Ecto neural progenitor cell (in vitro differentiated cells): ENCODE results near the gene SLC9A5.
A peak's percentile ranks its signal among the peaks of the same experiment; 100 is the strongest.

Experiments
- DNase-seq: peaks from one replicate; pipeline ENCODE4 v3.0.0-alpha.2; 2018; ENCODE audit warnings: low spot score

SLC9A5 gene

DNA sequence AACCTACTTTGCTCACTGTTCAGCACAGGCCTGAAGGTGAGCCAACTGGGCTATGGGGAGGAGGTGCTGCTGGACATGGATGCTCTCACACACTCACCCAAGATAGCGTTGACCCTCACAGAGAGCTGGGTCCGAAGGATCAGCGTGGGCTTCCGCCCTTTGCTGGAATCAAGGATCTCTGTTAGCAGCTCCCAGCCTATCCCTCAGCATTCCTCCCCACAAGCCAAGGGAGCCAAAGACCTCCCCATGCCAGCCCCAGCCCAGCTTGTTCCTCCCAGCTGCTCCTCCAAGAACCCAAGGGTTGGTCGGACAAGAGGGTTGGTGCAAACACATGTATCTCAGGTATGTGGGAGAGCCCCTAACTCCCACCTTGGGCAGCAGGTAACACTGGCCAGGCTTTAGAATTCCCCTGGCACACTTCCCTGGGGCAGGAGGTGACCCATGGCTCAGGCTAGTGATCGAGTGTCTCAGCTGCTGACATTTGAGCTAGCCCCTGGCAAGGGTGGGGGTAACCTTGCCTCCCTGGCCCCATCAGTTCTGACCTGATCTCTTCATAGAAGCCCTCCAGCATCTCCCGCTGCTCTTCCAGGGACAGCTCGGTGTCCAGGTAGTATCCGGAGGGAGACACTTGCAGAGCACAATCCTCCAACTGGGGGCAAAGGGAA lies 9.8 kb upstream of the SLC9A5 start:
- no peak for DNase-seq

DNA sequence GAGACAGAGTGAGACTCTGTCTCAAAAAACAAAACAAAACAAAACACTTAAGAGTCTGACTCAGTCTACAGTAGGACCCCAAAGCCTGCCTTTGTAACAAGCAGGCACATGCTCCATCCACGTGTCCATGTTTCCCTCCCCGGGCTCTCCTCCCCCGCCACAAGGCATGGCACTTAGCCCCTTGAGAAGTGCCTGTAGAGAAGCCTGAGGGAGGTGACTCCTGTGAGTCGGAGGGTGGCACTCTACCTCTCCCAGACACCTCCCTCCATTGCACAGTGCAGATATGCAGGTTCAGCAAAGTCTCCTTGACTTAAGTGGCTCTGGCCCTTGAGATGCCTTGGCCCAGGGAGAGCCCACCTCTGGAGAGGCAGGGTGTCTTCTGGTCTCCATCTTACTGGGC lies 8.3 kb upstream of the SLC9A5 start:
- DNase-seq, result no peak

DNA sequence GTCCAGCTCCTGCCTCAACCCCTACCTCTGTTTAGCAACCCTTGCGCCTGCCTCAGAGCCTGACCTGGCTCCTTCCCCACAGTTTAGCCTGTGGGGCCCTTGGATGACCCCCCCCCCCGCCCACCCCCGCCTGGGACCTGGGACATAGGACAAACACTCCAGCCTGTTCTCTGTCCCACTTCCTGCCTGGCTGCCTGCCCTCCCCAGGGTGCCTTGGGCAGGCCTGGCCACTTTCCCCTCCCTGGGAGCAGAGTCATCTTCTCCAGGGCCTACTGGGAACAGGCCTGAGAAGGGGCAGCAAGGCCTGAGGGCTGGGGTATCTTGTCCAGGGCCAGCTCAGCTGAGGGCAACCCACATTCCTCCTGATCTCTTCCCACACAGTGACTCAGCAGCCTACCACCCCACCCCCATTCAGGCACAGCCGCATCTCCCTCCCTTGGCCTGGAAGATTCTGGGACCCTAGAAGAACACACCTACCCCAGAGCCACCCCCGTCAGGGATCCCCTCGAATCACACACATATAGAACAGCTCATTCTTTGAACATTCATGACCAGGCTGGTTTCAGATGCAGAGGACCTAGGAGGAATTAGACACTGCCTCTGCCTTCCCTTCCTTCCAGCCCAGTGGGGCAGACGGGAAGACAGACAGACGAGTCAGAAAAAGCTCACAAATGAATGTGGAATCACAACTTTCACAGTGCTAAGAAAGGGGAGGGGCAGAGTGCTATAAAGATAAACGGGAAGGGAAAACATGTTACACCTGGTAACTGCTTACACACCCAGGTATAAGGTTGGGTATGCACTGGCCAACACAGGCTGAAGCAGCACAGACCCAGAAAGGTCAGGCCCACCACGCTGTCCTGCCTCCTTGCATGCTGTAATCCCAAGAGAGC lies 7.5 kb upstream of the SLC9A5 start:
- no peak for DNase-seq

GRCh38 chr16:67242138-67242730 lies 6.5 kb upstream of the SLC9A5 start:
- no peak for DNase-seq

- DNase-seq, result no peak
Observed at GRCh38 chr16:67243481-67243880, 5.3 kb upstream of the SLC9A5 start.

GRCh38 chr16:67244387-67245185 lies 4.2 kb upstream of the SLC9A5 start:
- no peak for DNase-seq

DNA sequence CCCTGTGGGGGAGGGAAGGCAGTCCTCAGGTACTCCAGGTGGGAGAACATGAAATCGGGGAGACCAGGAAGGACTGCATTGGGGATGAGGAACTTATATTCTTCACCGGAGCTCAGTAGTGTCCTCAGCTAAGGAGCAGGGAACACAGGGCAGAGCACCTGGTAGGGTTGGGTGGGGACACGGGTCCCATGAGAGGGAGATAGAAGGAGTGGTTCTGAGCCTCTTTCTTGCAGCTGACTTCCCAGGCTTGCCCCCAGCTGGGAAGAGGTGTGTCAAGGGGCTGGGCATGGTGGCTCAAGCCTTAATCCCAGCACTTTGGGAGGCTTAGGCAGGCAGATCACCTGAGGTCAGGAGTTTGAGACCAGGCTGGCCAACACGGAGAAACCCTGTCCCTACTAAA lies 3.6 kb upstream of the SLC9A5 start:
- DNase-seq, result no peak

DNA sequence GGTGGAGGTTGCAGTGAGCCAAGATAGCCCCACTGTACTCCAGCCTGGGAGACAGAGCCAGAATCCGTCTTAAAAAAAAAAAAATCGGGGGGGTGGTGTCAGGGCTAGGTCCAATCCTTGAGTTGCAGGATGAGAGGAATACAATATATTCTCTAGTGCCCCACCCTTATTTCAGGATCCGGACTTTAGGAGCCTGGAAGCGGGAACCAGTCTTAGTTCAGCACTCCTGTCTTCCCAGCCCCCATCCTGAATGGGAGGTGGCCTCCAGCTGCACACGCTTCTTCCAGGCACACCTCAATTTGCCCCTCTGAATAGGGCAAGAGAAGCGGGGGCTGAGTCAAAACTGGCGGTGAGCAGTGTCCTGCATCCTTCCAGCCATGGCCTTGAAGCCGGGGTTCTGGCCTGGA lies 3.1 kb upstream of the SLC9A5 start:
- DNase-seq, result no peak

- peak; percentile 92 for DNase-seq
Observed at GRCh38 chr16:67246081-67246755, 2.6 kb upstream of the SLC9A5 start.

DNA sequence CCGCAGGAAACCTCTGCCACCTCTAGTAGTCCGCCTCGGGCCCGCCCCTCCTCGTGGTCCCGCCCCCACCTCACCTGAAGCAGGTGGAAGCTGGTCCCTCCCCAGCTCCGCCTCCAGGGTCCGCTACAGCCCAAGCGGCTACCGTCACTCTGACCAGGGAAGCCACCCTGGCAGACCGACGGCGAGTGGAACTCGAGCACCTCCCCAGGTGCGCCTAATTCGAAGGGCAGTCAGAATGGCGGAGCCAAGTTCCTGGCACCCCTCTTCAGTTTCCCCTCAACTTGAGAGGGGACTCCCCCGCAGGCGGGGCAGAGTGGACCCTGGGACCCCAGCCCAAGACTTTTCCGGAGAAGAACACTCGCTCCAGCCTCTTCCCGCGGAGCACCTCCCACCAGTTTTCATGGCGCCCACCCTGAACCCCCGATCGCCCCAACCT lies 2.0 kb upstream of the SLC9A5 start:
- DNase-seq, result peak; percentile 78

DNA sequence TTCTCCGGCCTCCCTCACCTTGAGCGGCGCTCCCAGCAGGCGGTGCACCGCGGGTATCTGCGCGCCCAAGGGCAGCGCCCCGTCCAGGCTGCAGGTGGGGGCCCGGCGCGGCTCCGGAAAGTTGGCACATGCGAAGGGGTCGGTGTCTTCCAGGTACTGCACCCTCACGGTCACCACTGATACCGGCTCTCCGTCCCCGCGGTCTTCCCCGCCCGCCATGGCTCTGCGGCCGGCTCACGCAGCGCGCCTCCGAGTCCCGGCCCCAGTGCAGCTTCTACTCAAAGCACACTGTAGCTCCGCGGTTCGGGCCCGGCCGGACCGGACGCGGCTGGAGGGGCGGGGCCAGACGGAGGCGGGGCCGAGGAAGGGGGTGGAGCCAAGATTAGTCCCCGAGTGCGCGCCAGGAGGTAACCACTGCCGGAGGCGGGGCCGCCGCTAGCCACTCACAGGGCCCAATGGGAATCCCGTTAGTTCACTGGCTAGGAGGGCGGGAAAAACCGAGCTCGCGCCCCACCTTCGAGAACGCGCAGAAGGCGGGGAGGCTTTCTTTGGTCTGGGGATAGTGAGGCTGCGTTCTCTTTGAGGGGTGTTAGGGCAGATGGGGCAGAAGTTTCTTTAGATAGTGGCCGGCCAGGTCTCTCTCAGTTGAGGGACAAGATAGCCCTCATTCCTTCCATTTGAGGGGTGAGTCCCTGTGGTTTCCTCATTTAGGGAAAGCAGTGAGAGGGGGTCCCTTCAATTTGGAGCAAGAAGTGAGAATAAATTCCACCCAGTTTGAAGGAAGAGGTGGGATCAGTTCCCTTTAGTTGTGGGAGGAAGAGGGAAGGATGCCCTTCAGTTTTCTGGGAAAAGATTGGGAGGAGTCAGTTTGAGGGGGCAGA lies 1.3 kb upstream of the SLC9A5 start, which contains the start of gene FHOD1:
Gene FHOD1 (minus strand): TSS at position 290 of the 881 bp plus-strand sequence. CDS start 71 bp downstream, at position 219.
- peak; percentile 97 for DNase-seq

DNA sequence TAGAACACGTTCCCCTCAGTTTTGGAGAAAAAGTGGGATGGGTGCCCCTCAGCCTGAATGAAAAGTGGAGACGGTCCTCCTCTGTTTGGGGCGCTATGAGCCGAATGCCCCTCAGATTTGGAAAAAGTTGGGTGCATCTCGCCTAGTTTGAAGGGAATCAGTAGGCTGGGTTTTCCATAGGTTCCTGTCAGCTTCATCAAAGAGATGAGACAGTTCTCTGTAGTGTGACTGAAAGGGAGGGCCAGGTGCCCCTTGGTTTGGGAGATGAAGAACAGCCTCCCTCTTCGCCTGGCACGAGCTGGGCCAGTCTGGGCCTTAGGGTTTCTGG lies 742 bp upstream of the SLC9A5 start:
- no peak for DNase-seq

GRCh38 chr16:67249178-67250044 lies 632 bp downstream of the SLC9A5 start:
- no peak for DNase-seq

DNA sequence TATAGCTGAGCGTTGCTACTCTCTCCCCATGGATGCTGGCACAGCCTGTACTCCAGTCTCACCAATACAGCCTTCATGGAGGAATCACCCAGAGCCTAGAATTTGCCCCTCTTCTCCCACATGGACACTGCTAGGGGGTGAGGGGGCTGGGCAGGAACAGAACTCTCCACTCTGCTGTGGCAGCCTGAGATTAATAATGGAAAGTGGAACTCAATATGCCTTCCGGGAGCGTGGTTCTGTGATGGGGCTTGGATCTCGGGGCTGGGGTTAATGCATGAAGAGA lies 1.2 kb downstream of the SLC9A5 start:
- no peak for DNase-seq

DNA sequence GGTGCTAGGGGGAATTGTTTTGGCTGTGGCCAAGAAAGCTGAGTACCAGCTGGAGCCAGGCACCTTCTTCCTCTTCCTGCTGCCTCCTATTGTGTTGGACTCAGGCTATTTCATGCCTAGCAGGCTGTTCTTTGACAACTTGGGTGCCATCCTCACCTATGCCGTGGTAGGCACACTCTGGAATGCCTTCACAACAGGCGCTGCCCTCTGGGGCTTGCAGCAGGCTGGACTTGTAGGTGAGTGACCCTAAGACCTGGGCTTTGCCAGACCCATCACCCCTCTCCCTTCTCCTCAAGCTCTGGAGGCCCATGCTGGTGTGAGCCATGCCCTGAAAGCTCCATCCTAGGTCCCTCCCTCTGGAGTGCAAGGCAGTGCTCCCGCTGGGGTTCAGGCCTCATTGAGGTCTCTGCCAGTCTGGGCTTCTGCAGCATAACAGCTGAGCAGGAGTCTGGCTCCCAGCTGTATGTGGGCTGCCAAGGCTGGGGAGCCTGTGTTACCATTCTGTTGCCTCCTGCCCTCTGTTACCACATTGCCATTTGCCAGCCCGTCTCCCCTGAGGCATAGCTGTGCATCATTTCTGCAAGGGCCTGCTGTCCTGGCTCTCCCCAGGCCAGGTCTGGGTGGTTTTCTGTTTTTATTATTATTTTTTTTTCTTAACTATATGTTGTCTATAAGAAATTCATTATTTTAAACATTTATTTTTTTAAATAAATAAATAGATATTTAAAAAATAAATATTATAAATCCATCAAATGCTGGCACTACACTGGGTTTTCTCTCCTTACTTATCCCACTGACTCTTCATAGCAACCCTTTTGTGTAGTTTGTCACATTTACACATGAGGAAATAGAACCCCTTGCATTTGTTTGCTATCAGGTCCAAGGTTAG lies 4.1 kb downstream of the SLC9A5 start:
- DNase-seq, result no peak

DNA sequence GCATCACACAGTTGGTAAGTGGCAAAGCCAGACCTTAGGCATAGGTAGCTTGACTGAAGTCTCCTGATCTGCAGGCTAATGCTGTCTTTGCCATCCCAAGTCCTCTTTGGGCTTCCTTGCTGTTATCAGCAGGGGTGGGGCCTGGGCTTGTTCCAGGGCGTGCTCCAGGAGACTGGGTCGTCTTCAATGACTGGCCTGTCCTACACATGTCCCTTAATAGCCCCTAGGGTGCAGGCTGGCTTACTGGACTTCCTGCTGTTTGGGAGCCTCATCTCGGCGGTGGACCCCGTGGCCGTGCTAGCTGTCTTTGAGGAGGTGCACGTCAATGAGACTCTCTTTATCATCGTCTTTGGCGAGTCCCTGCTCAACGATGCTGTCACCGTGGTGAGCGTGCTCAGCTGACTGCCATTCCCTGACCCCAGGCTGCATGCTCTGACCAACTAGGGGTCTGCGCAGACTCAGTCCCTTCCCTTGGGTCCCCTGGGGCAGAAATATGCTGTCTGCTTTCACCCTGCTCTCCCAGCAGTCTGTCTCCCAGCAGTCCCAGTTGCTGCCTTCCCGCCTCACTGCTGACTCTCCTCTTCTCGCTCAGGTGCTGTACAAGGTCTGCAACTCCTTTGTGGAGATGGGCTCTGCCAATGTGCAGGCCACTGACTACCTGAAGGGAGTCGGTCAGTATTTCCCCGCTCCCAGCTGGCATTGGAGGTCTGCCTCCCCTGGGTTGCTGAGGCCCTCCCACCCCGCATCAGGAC lies 6.2 kb downstream of the SLC9A5 start:
- no peak for DNase-seq

DNA sequence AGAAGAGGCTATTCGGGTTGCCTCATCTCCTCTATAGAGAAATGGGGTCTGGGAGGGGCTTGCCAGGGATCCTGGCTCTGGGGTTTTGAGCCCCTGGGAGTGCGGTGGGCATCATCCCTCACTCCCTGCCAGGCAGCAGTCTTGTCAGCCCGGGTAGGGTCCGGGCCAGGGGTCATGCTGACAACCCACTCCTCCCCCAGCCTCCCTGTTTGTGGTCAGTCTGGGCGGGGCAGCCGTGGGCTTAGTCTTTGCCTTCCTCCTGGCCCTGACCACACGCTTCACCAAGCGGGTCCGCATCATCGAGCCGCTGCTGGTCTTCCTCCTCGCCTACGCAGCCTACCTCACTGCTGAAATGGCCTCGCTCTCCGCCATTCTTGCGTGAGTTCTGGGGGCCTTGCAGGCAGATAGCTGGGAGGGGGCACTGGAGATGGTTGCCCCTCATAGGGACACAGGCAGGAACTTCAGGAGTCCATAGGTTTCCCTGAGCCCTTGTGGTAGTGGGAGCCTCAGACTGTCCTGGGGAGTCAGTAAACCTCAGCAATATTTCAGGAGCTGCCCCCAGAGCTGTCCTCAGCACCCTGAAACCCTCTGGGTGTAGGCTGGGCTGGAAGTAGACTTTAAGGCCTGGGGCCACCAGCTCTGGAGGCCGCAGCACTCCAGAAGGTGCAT lies 6.9 kb downstream of the SLC9A5 start:
- no peak for DNase-seq
